A673 (cell line): ENCODE data around the gene SH3RF1. TPM values are rescaled to one million over a fixed set of nuclear protein-coding genes. Genes with fewer than 3 reads are reported as not detected.

Experiments used
- BruUV-seq: library from RNA; stranded (reverse); fragments of 400-500 nt; replicated peaks from 2 replicates; lab custom pipeline; 2021; lab: Mats Ljungman, UMichigan
- CTCF ChIA-PET: fragments of 300-600 bp; sonication (Branson Sonifier 250); formaldehyde crosslinking; loops from one replicate; lab custom pipeline; 2022; ENCODE audit warnings: antibody characterized with exemption; lab: Charles Lee
- POLR2A ChIA-PET: fragments of 300-600 bp; sonication (Branson Sonifier 250); formaldehyde crosslinking; loops from one replicate; lab custom pipeline; 2022; ENCODE audit warnings: antibody characterized with exemption; ENCODE audit not compliant: low non-redundant PET; lab: Charles Lee
- DNase-seq: peaks from one replicate; pipeline ENCODE4 v3.0.0-alpha.2; 2015; ENCODE audit warnings: low spot score
- H3K27ac ChIP-seq: fragments of 200-600 bp; sonication (generic); 2 replicates; pipeline ENCODE4 v1.5.1; 2016; ENCODE audit warnings: mixed run types, low read depth, mild to moderate bottlenecking, mixed read lengths, antibody characterized with exemption, low read length; ENCODE audit not compliant: poor library complexity, severe bottlenecking
- H3K27me3 ChIP-seq: fragments of 200-600 bp; sonication (generic); replicated peaks from 2 replicates; pipeline ENCODE4 v1.6.1; 2017; ENCODE audit warnings: mixed run types, low read depth, mild to moderate bottlenecking, mixed read lengths, antibody characterized with exemption, low read length; ENCODE audit not compliant: insufficient read depth, poor library complexity
- H3K36me3 ChIP-seq: fragments of 200-600 bp; sonication (generic); 2 replicates; pipeline ENCODE4 v1.6.1; 2016; ENCODE audit warnings: mixed run types, mild to moderate bottlenecking, mixed read lengths, antibody characterized with exemption, low read length; ENCODE audit not compliant: insufficient read depth, poor library complexity, severe bottlenecking
- H3K4me1 ChIP-seq: fragments of 200-600 bp; sonication (generic); 2 replicates; pipeline ENCODE4 v1.6.1; 2017; ENCODE audit warnings: mixed run types, mild to moderate bottlenecking, mixed read lengths, antibody characterized with exemption, low read length; ENCODE audit not compliant: insufficient read depth, poor library complexity, severe bottlenecking
- H3K4me3 ChIP-seq: fragments of 200-600 bp; sonication (generic); 2 replicates; pipeline ENCODE4 v1.5.1; 2016; ENCODE audit warnings: low read depth, mixed run types, mild to moderate bottlenecking, mixed read lengths, low read length; ENCODE audit not compliant: poor library complexity, severe bottlenecking
- H3K9me3 ChIP-seq: fragments of 200-600 bp; sonication (generic); 2 replicates; pipeline ENCODE4 v1.6.1; 2016; ENCODE audit warnings: mixed run types, low read depth, mild to moderate bottlenecking, mixed read lengths, antibody characterized with exemption, low read length; ENCODE audit not compliant: poor library complexity, severe bottlenecking
- EZH2 ChIP-seq: fragments of 200-600 bp; sonication (generic); IDR thresholded peaks from 2 replicates; pipeline ENCODE4 v1.6.1; 2017; ENCODE audit warnings: borderline replicate concordance, low read depth, mild to moderate bottlenecking, mixed read lengths, antibody characterized with exemption, low read length; ENCODE audit not compliant: poor library complexity, severe bottlenecking
- intact Hi-C: fragments of 100-400 bp; cut with micrococcal nuclease; formaldehyde crosslinking; loops from one replicate; pipeline ENCODE4 v1.10.0; 2022; ENCODE audit not compliant: unreplicated experiment
- total RNA-seq: library from RNA; stranded (reverse); gene quantifications from 2 replicates; pipeline ENCODE4 v1.2.3, GENCODE V29; 2021
- TF ChIP-seq, protein P1 (sequence below): fragments of 300-800, 200-600 bp; sonication (generic); conservative IDR thresholded peaks from 2 replicates; pipeline ENCODE4 v1.5.1; 2017; ENCODE audit warnings: low read depth, mild to moderate bottlenecking, antibody characterized with exemption, low read length, moderate library complexity, mixed read lengths

Gene SH3RF1
- total RNA-seq, 1 experiment from 2014 or later, result 15.3 TPM

DNA sequence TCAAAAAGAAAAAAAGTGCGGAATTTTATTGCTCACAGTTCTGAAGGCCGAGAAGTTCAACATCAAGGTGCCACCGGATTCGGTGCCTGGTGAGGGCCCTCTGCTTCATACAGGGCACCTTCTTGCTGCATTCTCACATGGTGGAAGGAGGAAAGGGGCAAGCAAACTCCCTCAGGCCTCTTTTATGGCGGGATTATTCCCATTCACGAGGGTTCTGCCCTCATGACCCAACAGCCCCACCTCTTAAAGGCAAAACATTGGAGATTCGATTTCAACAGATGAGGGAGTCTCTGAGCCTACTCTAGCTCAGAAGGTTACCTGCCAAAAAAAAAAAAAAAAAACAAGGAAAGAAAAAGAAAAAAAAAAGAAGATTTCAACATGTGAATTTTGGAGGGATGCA, 196.6 kb downstream of the SH3RF1 start:
- intact Hi-C loops, result no loop called here
- Histone ChIP-seq H3K9me3 (no peaks in the 10 kb centered on the region), H3K4me1 (peaks cover 21% of the 10 kb centered on the region), H3K36me3 (no peaks in the 10 kb centered on the region), H3K27me3 (no peaks in the 10 kb centered on the region), H3K4me3 (no peak overlapping the region), H3K27ac (no peak overlapping the region)
- CTCF ChIA-PET, result no interaction called here
- POLR2A ChIA-PET, result no interaction called here
- DNase-seq, result no peak
- TF ChIP-seq, protein P1, sequence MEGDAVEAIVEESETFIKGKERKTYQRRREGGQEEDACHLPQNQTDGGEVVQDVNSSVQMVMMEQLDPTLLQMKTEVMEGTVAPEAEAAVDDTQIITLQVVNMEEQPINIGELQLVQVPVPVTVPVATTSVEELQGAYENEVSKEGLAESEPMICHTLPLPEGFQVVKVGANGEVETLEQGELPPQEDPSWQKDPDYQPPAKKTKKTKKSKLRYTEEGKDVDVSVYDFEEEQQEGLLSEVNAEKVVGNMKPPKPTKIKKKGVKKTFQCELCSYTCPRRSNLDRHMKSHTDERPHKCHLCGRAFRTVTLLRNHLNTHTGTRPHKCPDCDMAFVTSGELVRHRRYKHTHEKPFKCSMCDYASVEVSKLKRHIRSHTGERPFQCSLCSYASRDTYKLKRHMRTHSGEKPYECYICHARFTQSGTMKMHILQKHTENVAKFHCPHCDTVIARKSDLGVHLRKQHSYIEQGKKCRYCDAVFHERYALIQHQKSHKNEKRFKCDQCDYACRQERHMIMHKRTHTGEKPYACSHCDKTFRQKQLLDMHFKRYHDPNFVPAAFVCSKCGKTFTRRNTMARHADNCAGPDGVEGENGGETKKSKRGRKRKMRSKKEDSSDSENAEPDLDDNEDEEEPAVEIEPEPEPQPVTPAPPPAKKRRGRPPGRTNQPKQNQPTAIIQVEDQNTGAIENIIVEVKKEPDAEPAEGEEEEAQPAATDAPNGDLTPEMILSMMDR, result no peak
- no peak for TF ChIP-seq EZH2
- BruUV-seq, result no TSS peak

DNA sequence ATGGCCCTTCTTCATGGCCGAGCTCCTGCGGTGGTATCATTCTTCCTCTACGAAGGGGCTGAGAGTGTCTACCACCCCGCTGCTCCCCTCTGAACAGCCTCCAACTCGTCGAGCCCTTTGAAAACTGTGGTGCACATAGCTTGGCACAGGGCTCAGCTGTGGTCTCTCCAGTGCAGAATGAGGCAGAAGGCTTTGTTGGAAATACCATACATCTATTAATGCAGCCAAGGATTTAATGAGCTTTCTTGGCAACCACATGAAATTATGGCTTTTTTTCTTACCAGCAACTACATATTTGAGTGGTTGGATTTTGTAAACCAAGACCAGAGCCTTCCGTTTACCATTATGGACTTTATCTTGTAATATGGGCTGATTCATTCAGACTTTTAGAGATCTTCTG, 199.0 kb downstream of the SH3RF1 start:
- no peak for DNase-seq
- ChIA-PET POLR2A (no interaction called here), CTCF (no interaction called here)
- no peaks in the 10 kb centered on the region for H3K27me3 ChIP-seq
- TF ChIP-seq, protein P1, result no peak
- no peak for TF ChIP-seq EZH2
- H3K27ac ChIP-seq, result no peak overlapping the region
- no TSS peak for BruUV-seq
- H3K4me1 ChIP-seq, result peaks cover 27% of the 10 kb centered on the region
- no peaks in the 10 kb centered on the region for H3K9me3 ChIP-seq
- H3K36me3 ChIP-seq, result no peaks in the 10 kb centered on the region
- intact Hi-C loops, result no loop called here
- no peak overlapping the region for H3K4me3 ChIP-seq

- POLR2A ChIA-PET, result no interaction called here
- Histone ChIP-seq H3K27me3 (no peaks in the 10 kb centered on the region), H3K4me3 (no peak overlapping the region), H3K36me3 (no peaks in the 10 kb centered on the region), H3K4me1 (peaks cover 27% of the 10 kb centered on the region), H3K9me3 (no peaks in the 10 kb centered on the region), H3K27ac (peak overlapping the region; percentile 70)
- CTCF ChIA-PET, result no interaction called here
- TF ChIP-seq EZH2, result no peak
- TF ChIP-seq, protein P1, result no peak
- BruUV-seq, result no TSS peak
- DNase-seq, result no peak
- intact Hi-C loops, result no loop called here
Measured at GRCh38 chr4:169070895-169071218, 199.9 kb downstream of the SH3RF1 start.
